ENCODE data around the gene EMX1. TPM values are rescaled to one million over a fixed set of nuclear protein-coding genes. Genes with fewer than 3 reads are reported as not detected.
A peak's percentile ranks its signal among the peaks of the same experiment; 100 is the strongest.

Gene EMX1
- total RNA-seq, 1 experiment from 2014 or later: 0.72 TPM

- Histone ChIP-seq H2BK5ac (ENCODE audit: insufficient read length, low read length) (no peak overlapping the region), H2AFZ (ENCODE audit: low read length) (no peak overlapping the region), H3K23ac (ENCODE audit: insufficient read length, low read depth, low read length) (no peak overlapping the region), H3K14ac (ENCODE audit: insufficient read depth, low read length) (no peak overlapping the region), H3K27me3 (ENCODE audit: insufficient read depth, low read length) (no peaks in the 10 kb centered on the region), H3K79me1 (ENCODE audit: insufficient read depth, low read depth, low read length, poor library complexity, severe bottlenecking) (no peaks in the 10 kb centered on the region), H3K56ac (ENCODE audit: insufficient read length, low read depth, low read length) (no peak overlapping the region), H3K4me2 (ENCODE audit: insufficient read depth, insufficient read length, low read length) (no peak overlapping the region), H3K4me1 (ENCODE audit: insufficient read depth, low read length) (peaks cover 3% of the 10 kb centered on the region; the same call in 1 of the 2 replicates), H4K20me1 (ENCODE audit: control insufficient read depth, insufficient read depth, insufficient read length) (no peaks in the 10 kb centered on the region), H2BK20ac (ENCODE audit: low read depth, low read length, poor library complexity, severe bottlenecking) (no peak overlapping the region), H3K79me2 (ENCODE audit: insufficient read depth, low read length) (no peaks in the 10 kb centered on the region), H3K9me3 (ENCODE audit: control insufficient read depth, low read depth, low read length) (no peaks in the 10 kb centered on the region), H3T11ph (ENCODE audit: low read length) (no peak overlapping the region), H2BK12ac (ENCODE audit: insufficient read length, low read depth, low read length) (no peak overlapping the region), H2AK5ac (ENCODE audit: insufficient read length, low read length) (no peak overlapping the region), H3K18ac (ENCODE audit: insufficient read length, low read depth, low read length) (no peak overlapping the region), H4K8ac (replicated peaks; ENCODE audit: insufficient read length, low read depth, low read length) (no peak overlapping the region), H3K9ac (ENCODE audit: extremely low read depth, insufficient read length, low read length) (no peak overlapping the region), H4K91ac (ENCODE audit: insufficient read length, low read depth, low read length) (no peak overlapping the region), H2BK15ac (ENCODE audit: low read depth, low read length) (no peak overlapping the region), H2BK120ac (ENCODE audit: low read depth, low read length, poor library complexity, severe bottlenecking) (no peak overlapping the region), H4K5ac (ENCODE audit: insufficient read length, low read depth, low read length) (no peak overlapping the region), H3K23me2 (ENCODE audit: insufficient read length, low read depth, low read length, poor library complexity, severe bottlenecking) (no peaks in the 10 kb centered on the region), H3K4ac (ENCODE audit: low read depth, low read length) (no peak overlapping the region), H3K27ac (ENCODE audit: insufficient read length, low read depth, low read length) (no peak overlapping the region)
- Mint-ChIP-seq H3K9me3 (no peaks in the 10 kb centered on the region), H3K36me3 (ENCODE audit: insufficient read depth in 1 of 3, low read depth in 3 of 3) (peaks cover 0 to 6% (median 2%) of the 10 kb centered on the region in 3 experiments; a peak in 4 of 7 replicates), H3K27ac (0 out of 7 replicates have a peak overlapping the region, but pooled peaks of 1 of the 3 experiments have one; percentile 32), H3K4me1 (peaks cover 9% of the 10 kb centered on the region in 2 experiments), H3K4me3 (no peak overlapping the region), H3K27me3 (ENCODE audit: low read depth) (no peaks in the 10 kb centered on the region)
- no CpG with 5 or more reads among the region's 10 CpGs for WGBS (ENCODE audit: extremely low coverage, insufficient read length, low lambda C conversion rate)
- no peak for DNase-seq
- TF ChIP-seq CTCF (conservative IDR thresholded peaks at IDR 0.05): no peak
These were observed 66.3 kb downstream of the EMX1 start for GRCh38 chr2:72983500-72984161.
